Ishikawa (cell line): Measurements from ENCODE around the gene ADPRM.

Experiments used
- CREB1 ChIP-seq: IDR thresholded peaks from 2 replicates; pipeline ENCODE4 v1.6.1; 2012; ENCODE audit warnings: low read depth
- EGR1 ChIP-seq: IDR thresholded peaks from 2 replicates; pipeline ENCODE4 v1.6.1; 2012
- EP300 ChIP-seq: IDR thresholded peaks from 2 replicates; pipeline ENCODE4 v1.6.1; 2012; ENCODE audit warnings: borderline replicate concordance
- FOXM1 ChIP-seq: IDR thresholded peaks from 2 replicates; pipeline ENCODE4 v1.6.1; 2012; ENCODE audit warnings: low read depth, borderline replicate concordance
- NFIC ChIP-seq: IDR thresholded peaks from 2 replicates; pipeline ENCODE4 v1.6.1; 2012
- TCF12 ChIP-seq: IDR thresholded peaks from 2 replicates; pipeline ENCODE4 v1.6.1; 2012; ENCODE audit warnings: low read depth
- TEAD4 ChIP-seq: IDR thresholded peaks from 2 replicates; pipeline ENCODE4 v1.6.1; 2012
- USF1 ChIP-seq: IDR thresholded peaks from 2 replicates; pipeline ENCODE4 v1.6.1; 2012
- YY1 ChIP-seq: IDR thresholded peaks from 2 replicates; pipeline ENCODE4 v1.6.1; 2012; ENCODE audit warnings: low read depth
- ZBTB7A ChIP-seq: IDR thresholded peaks from 2 replicates; pipeline ENCODE4 v1.6.1; 2012; ENCODE audit warnings: low read depth
- TF ChIP-seq, protein P1 (sequence below): IDR thresholded peaks from 2 replicates; pipeline ENCODE4 v1.6.1; 2012

GRCh38 chr17:10727192-10727591 lies 29.8 kb downstream of the ADPRM start:
- TF ChIP-seq CREB1 (no peak), NFIC (no peak), USF1 (no peak), TEAD4 (no peak), YY1 (no peak), TCF12 (no peak), EP300 (no peak), EGR1 (no peak), FOXM1 (no peak), ZBTB7A (no peak)
- TF ChIP-seq, protein P1, sequence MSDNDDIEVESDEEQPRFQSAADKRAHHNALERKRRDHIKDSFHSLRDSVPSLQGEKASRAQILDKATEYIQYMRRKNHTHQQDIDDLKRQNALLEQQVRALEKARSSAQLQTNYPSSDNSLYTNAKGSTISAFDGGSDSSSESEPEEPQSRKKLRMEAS = no peak
